GM12872 (cell line): Measurements from ENCODE around the gene ZNF846.

Experiments used
- TF ChIP-seq, protein P1 (sequence below): IDR thresholded peaks from 3 replicates; pipeline ENCODE4 v1.5.1; 2011; ENCODE audit warnings: low read depth, mild to moderate bottlenecking, low read length, moderate library complexity; ENCODE audit not compliant: insufficient read depth

The ZNF846 gene

DNA sequence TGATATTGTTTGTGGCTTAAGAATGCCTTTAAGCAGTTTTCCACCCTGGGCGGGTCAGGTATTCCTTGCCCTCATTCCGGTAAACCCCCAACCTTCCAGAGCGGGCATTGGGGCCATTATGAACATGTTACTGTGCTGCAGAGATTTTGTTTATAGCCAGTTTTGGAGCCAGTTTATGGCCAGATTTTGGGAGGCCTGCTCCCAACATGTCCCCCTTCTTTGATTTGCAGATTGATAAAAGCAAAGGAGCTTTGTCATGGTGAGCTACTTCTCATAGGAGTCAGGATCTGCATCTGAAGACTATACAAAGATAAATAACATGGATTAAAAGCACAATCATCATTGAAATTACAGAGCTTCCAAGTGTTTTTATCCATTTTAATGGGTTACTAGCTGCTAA, 56.7 kb downstream of the ZNF846 start:
- TF ChIP-seq, protein P1, sequence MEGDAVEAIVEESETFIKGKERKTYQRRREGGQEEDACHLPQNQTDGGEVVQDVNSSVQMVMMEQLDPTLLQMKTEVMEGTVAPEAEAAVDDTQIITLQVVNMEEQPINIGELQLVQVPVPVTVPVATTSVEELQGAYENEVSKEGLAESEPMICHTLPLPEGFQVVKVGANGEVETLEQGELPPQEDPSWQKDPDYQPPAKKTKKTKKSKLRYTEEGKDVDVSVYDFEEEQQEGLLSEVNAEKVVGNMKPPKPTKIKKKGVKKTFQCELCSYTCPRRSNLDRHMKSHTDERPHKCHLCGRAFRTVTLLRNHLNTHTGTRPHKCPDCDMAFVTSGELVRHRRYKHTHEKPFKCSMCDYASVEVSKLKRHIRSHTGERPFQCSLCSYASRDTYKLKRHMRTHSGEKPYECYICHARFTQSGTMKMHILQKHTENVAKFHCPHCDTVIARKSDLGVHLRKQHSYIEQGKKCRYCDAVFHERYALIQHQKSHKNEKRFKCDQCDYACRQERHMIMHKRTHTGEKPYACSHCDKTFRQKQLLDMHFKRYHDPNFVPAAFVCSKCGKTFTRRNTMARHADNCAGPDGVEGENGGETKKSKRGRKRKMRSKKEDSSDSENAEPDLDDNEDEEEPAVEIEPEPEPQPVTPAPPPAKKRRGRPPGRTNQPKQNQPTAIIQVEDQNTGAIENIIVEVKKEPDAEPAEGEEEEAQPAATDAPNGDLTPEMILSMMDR = no peak

- TF ChIP-seq, protein P1 = no peak
Observed at GRCh38 chr19:9709305-9709704, 59.2 kb downstream of the ZNF846 start.

- TF ChIP-seq, protein P1 = no peak
Observed at GRCh38 chr19:9705836-9706235, 62.7 kb downstream of the ZNF846 start.

DNA sequence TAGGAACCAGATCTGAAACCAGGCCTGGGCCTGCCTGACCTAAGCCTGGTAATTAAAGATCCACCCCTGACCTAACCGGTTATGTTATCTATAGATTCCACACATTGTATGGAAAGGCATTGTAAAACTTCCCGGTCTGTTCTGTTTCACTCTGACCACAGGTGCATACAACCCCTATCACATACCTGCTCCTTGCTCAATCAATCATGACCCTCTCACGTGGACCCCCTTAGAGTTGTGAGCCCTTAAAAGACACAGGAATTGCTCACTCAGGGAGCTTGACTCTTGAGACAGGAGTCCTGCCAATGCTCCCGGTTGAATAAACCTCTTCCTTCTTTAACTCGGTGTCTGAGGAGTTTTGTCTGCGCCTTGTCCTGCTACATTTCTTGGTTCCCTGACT, 66.4 kb downstream of the ZNF846 start:
- TF ChIP-seq, protein P1 = no peak
